LNCAP (cell line): ENCODE measurements around the gene TP73.

Experiments
- TF ChIP-seq, protein P1 (sequence below): fragments of 450-650 bp; IDR thresholded peaks from 2 replicates; pipeline ENCODE4 v1.5.1; 2017; ENCODE audit warnings: mild to moderate bottlenecking

Gene TP73

DNA sequence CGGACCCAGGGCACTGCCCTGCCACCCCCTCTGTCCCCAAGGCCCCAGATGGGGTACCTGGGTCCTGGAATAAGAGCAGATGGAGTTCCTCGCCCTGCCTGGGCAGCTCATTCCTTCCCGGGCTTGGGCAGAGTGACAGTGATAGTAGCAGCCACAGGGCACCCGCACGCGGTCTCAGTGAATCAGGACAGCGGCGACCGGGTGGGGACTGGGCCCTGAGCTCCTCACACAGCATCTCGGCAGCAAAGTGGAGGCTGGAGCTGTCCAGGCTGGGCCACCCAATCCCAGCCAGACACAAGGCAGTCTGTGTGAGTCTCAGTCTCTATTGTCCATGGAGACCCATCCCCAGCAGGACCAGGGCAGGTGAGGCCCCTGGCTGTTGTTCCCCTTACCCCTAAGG lies 62.5 kb downstream of the TP73 start:
- TF ChIP-seq, protein P1, sequence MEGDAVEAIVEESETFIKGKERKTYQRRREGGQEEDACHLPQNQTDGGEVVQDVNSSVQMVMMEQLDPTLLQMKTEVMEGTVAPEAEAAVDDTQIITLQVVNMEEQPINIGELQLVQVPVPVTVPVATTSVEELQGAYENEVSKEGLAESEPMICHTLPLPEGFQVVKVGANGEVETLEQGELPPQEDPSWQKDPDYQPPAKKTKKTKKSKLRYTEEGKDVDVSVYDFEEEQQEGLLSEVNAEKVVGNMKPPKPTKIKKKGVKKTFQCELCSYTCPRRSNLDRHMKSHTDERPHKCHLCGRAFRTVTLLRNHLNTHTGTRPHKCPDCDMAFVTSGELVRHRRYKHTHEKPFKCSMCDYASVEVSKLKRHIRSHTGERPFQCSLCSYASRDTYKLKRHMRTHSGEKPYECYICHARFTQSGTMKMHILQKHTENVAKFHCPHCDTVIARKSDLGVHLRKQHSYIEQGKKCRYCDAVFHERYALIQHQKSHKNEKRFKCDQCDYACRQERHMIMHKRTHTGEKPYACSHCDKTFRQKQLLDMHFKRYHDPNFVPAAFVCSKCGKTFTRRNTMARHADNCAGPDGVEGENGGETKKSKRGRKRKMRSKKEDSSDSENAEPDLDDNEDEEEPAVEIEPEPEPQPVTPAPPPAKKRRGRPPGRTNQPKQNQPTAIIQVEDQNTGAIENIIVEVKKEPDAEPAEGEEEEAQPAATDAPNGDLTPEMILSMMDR, result no peak

DNA sequence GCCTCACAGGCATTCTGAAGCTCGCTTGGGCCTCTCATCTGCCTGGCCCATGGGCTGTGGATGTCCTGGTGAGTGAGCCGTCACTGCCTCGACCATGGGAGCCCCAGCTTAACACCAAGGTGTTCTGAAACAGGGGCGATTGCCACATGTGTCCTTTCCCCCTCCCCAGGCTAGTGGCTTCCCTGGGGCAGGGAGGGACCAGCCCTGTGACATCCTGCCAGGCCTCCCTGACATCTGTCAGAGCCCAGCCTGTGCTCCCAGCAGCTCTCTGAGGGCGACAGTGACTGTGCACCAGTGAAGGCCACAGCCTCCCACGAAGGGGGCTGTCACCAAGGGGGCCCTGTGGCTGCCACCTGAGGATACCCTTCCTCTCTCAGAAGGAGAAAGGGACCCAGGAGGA lies 64.0 kb downstream of the TP73 start:
- TF ChIP-seq, protein P1, result no peak

DNA sequence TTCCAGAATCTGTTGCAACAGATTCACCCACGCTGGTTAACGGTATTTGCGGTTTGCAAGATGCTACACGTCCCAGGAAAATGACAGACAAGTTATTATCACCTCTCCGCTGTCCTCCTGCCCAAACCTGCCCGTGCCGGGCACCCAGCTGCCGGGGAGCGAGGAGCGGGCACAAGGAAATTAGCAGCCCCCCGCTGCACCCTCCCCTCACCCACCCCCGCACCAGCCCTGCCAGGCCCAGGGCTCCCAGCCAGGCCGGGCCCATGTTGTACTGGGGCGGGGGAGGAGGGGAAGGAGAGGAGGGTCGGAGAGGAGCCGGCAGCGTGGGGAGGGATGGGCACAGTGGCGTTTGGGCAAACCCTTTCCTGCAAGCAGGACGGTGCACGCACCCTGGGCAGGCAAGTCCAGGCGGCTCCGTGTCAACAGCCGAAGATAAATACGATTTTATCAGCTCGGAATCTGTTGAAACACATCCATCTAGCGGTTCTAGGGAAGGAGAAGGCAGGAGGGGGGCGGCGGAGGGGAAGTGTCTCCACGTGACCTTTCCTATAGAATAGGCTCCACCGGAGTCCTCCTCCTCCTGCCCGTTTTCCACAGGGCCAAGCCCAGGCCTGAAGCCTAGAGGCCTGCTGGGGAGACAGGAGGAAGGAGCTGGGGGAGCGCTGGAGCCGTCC lies 64.9 kb downstream of the TP73 start:
- TF ChIP-seq, protein P1, result no peak

DNA sequence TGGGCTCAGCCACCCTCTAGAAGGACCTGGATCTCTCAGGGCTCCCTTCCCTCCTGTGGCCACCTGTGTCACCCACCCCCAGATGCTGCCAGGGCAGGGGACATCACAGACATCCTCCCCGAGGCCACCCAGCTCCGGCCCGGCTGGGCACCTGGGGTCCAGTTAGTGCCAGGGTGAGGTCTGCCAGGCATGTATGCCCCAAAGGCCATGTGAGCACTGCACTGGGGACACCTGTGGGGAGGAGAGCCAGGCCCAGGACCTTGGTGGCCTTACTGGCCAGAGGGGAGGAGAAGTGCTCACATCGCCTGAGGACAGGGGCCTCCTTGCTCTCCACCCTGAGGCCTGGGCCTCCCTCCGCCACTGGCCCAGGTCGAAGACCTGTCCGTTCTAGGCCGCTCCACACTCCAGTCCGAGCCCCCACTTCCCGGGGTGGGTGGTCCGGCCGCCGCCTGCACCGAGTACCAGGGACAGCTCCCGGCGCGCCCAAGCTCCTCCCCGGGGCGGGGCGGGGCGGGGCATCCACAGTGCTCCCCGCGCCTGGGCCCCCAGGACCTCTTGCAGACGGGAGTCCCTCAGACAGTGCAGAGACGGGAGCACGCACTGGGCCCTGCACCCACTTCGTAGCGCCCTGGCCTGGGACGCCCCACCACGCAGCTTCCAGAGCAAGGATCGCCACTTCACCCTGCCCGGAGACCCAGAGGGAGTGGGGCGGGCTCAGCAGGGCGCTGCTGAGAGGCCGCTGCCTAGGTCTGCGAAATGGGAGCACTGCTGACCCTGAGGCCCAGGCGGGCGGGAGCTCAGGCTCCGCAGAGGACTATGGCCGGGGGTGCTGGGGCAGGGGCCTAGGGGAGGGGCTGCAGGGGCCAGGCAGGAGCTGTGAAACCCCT lies 65.6 kb downstream of the TP73 start:
- TF ChIP-seq, protein P1, result no peak

DNA sequence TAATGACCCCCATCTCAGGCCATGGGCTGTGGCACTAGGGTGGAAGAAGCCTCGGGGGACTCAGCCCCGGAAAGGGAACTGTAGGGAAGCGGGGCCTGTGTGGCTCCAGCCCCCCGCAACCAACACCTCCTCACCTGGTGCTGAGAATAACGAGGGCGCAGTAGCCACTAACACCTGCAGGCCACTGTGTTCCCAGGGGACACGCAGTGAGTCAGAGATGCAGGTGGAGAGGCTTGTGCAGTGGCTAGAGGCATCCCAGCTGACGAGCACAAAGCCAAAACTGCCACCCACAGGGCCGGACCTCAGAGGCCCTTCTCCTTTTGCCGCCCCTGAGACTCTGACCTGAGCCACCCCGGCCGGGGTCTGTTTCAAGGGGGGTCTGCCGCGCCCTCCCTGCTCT lies 66.4 kb downstream of the TP73 start:
- TF ChIP-seq, protein P1, result no peak

DNA sequence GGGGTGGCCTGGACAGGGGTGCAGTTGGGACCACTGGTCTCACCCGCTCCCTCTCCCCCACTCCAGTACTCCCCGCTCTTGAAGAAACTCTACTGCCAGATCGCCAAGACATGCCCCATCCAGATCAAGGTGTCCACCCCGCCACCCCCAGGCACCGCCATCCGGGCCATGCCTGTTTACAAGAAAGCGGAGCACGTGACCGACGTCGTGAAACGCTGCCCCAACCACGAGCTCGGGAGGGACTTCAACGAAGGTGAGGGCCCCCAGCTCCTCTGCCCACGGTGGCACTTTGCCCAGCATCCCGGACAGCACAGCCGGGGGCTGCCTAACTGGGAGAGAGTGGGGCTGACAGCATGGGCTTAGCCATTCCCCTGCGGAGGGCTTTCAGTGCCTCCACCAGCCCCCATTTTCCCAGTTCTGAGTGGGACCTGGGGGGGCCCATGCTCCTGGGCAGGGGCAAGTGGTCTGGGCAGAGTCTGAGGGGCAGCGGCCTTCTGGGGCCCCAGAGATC lies 69.7 kb downstream of the TP73 start:
- TF ChIP-seq, protein P1, result no peak

DNA sequence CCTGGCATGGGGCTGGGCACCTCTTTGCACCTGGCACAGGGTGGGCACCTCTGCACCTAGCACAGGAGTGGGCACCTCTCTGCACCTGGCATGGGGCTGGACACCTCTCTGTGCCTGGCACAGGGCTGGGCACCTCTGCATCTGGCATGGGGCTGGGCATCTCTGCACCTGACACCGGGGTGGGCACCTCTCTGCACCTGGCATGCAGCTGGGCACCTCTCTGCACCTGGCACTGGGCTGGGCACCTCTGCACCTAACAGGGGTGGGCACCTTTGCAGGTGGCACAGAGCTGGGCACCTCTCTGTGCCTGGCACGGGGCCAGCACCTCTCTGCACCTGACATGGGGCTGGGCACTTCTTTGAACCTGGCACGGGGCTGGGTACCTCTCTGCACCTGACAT lies 70.5 kb downstream of the TP73 start:
- TF ChIP-seq, protein P1, result no peak
